Right atrium auricular region (tissue), 2 donors: ENCODE results near the gene CCDC50. TPM values are rescaled to one million over a fixed set of nuclear protein-coding genes. Genes with fewer than 3 reads are reported as not detected.
A peak's percentile ranks its signal among the peaks of the same experiment; 100 is the strongest.

Source experiments
- DNase-seq: peaks from one replicate; pipeline ENCODE4 v3.0.0-alpha.2; 2019; ENCODE audit warnings: low spot score
- H3K27ac ChIP-seq, 2 donors: fragments of 200-600 bp; sonication (generic); 1 replicate in 1 of 2; 2 replicates in 1 of 2; pipeline ENCODE4 v1.5.1; 2016 to 2019
- H3K27me3 ChIP-seq, 2 donors: fragments of 200-600 bp; sonication (generic); one replicate each; pipeline versions ENCODE4 v1.5.1 to v1.6.0; 2017 to 2019
- H3K36me3 ChIP-seq: fragments of 200-600 bp; sonication (generic); one replicate; pipeline ENCODE4 v1.5.1; 2016
- H3K4me1 ChIP-seq, 2 donors: fragments of 200-600 bp; sonication (generic); one replicate each; pipeline versions ENCODE4 v1.5.1 to v1.6.0; 2017 to 2019
- H3K4me3 ChIP-seq, 2 donors: fragments of 200-600 bp; sonication (generic); 1 replicate in 1 of 2; 2 replicates in 1 of 2; pipeline ENCODE4 v1.5.1; 2017 to 2019; ENCODE audit warnings: mild to moderate bottlenecking in 1 of 2, moderate library complexity in 1 of 2
- H3K9me3 ChIP-seq, 2 donors: fragments of 200-600 bp; sonication (generic); one replicate each; pipeline ENCODE4 v1.5.1; 2019
- CTCF ChIP-seq, 2 donors: fragments of 200-600 bp; sonication (generic); IDR thresholded peaks; one replicate each; pipeline ENCODE4 v1.5.1; 2019; ENCODE audit warnings: antibody characterized with exemption in 2 of 2
- total RNA-seq, 2 donors: library from RNA; depleted of rRNA; stranded (reverse); fragments of >200 nt; gene quantifications; one replicate each; pipeline ENCODE4 v1.1.0, GENCODE V29; 2016

The CCDC50 gene
- total RNA-seq, 2 donors from 2014 or later = 58.7 to 70.7 TPM

- TF ChIP-seq CTCF (IDR thresholded peaks at IDR 0.05) = no peak
- H3K27me3 ChIP-seq = no peaks in the 10 kb centered on the region
- H3K4me1 ChIP-seq = peaks cover 0 to 32% of the 10 kb centered on the region in 2 donors
- no peak for DNase-seq
- peaks cover 22% of the 10 kb centered on the region for H3K36me3 ChIP-seq
- no peak overlapping the region for H3K27ac ChIP-seq
- no peak overlapping the region for H3K4me3 ChIP-seq
- no peaks in the 10 kb centered on the region for H3K9me3 ChIP-seq
Observed at GRCh38 chr3:191382661-191383060, 53.5 kb downstream of the CCDC50 start.

- TF ChIP-seq CTCF (IDR thresholded peaks at IDR 0.05) = no peak
- H3K9me3 ChIP-seq = no peaks in the 10 kb centered on the region
- no peaks in the 10 kb centered on the region for H3K27me3 ChIP-seq
- no peak overlapping the region for H3K4me3 ChIP-seq
- peaks cover 22% of the 10 kb centered on the region for H3K36me3 ChIP-seq
- DNase-seq = no peak
- no peak overlapping the region for H3K27ac ChIP-seq
- peaks cover 0 to 29% of the 10 kb centered on the region in 2 donors for H3K4me1 ChIP-seq
Observed at GRCh38 chr3:191383124-191383523, 53.9 kb downstream of the CCDC50 start.

- Histone ChIP-seq H3K4me3 (no peak overlapping the region), H3K36me3 (peaks cover 22% of the 10 kb centered on the region), H3K4me1 (peaks cover 0 to 13% of the 10 kb centered on the region in 2 donors), H3K9me3 (no peaks in the 10 kb centered on the region), H3K27me3 (no peaks in the 10 kb centered on the region), H3K27ac (no peak overlapping the region)
- no peak for DNase-seq
- no peak for TF ChIP-seq CTCF (IDR thresholded peaks at IDR 0.05)
Observed at GRCh38 chr3:191385101-191385500, 55.9 kb downstream of the CCDC50 start.

GRCh38 chr3:191387441-191388077 lies 58.4 kb downstream of the CCDC50 start:
- peaks cover 0 to 12% of the 10 kb centered on the region in 2 donors for H3K4me1 ChIP-seq
- H3K27me3 ChIP-seq = no peaks in the 10 kb centered on the region
- no peaks in the 10 kb centered on the region for H3K9me3 ChIP-seq
- DNase-seq = no peak
- TF ChIP-seq CTCF (IDR thresholded peaks at IDR 0.05) = no peak
- no peak overlapping the region for H3K27ac ChIP-seq
- H3K36me3 ChIP-seq = peaks cover 20% of the 10 kb centered on the region
- no peak overlapping the region for H3K4me3 ChIP-seq

GRCh38 chr3:191388823-191389222 lies 59.6 kb downstream of the CCDC50 start:
- Histone ChIP-seq H3K27me3 (no peaks in the 10 kb centered on the region), H3K4me3 (no peak overlapping the region), H3K4me1 (peaks cover 0 to 5% of the 10 kb centered on the region in 2 donors), H3K36me3 (peaks cover 23% of the 10 kb centered on the region), H3K9me3 (no peaks in the 10 kb centered on the region), H3K27ac (no peak overlapping the region)
- peak in 1 of 2 donors; percentile 48 for TF ChIP-seq CTCF (IDR thresholded peaks at IDR 0.05)
- no peak for DNase-seq

GRCh38 chr3:191390580-191390979 lies 61.4 kb downstream of the CCDC50 start:
- no peak for DNase-seq
- peaks cover 0 to 5% of the 10 kb centered on the region in 2 donors for H3K4me1 ChIP-seq
- H3K9me3 ChIP-seq = no peaks in the 10 kb centered on the region
- no peak overlapping the region for H3K27ac ChIP-seq
- H3K4me3 ChIP-seq = no peak overlapping the region
- H3K27me3 ChIP-seq = no peaks in the 10 kb centered on the region
- TF ChIP-seq CTCF (IDR thresholded peaks at IDR 0.05) = no peak
- H3K36me3 ChIP-seq = peaks cover 29% of the 10 kb centered on the region
